Osteoblast (primary cell): Measurements from ENCODE around the gene ANGEL2. TPM values are rescaled to one million over a fixed set of nuclear protein-coding genes. Genes with fewer than 3 reads are reported as not detected.

Experiments
- DNase-seq: peaks from one replicate; pipeline ENCODE4 v3.0.0; 2011; ENCODE audit warnings: low spot score, mixed read lengths; ENCODE audit not compliant: insufficient read length; ENCODE audit errors: missing footprints
- H2AFZ ChIP-seq: 2 replicates; pipeline ENCODE4 v1.6.0; 2011; ENCODE audit warnings: mild to moderate bottlenecking, low read length
- H3K27ac ChIP-seq: 2 replicates; pipeline ENCODE4 v1.5.1; 2011; ENCODE audit warnings: mild to moderate bottlenecking, low read depth, low read length, moderate library complexity
- H3K27me3 ChIP-seq: 2 replicates; pipeline ENCODE4 v1.6.0; 2012; ENCODE audit warnings: mild to moderate bottlenecking, control low read depth, inconsistent platforms, low read length, moderate library complexity; ENCODE audit not compliant: insufficient read depth
- H3K36me3 ChIP-seq: 2 replicates; pipeline ENCODE4 v1.5.1; 2011; ENCODE audit warnings: mild to moderate bottlenecking, low read length, control low read depth, moderate library complexity; ENCODE audit not compliant: insufficient read depth
- H3K4me1 ChIP-seq: 2 replicates; pipeline ENCODE4 v1.5.1; 2011; ENCODE audit warnings: mild to moderate bottlenecking, low read length, control low read depth, moderate library complexity; ENCODE audit not compliant: insufficient read depth
- H3K4me2 ChIP-seq: 2 replicates; pipeline ENCODE4 v1.6.0; 2011; ENCODE audit warnings: mild to moderate bottlenecking, low read length; ENCODE audit not compliant: insufficient read depth
- H3K4me3 ChIP-seq: fragments of 200-600 bp; sonication (generic); 3 replicates; pipeline ENCODE4 v1.5.1; 2012; ENCODE audit warnings: mild to moderate bottlenecking, low read length, inconsistent platforms; ENCODE audit not compliant: insufficient read depth
- H3K79me2 ChIP-seq: 2 replicates; pipeline ENCODE4 v1.6.0; 2012; ENCODE audit warnings: mild to moderate bottlenecking, low read length, control low read depth, inconsistent platforms; ENCODE audit not compliant: insufficient read depth
- H3K9me3 ChIP-seq: 2 replicates; pipeline ENCODE4 v1.5.1; 2011; ENCODE audit warnings: low read depth, low read length, control low read depth
- H4K20me1 ChIP-seq: 2 replicates; pipeline ENCODE4 v1.6.0; 2012; ENCODE audit warnings: mild to moderate bottlenecking, low read length, control low read depth; ENCODE audit not compliant: insufficient read depth
- CTCF ChIP-seq: IDR thresholded peaks from 2 replicates; pipeline ENCODE4 v1.5.1; 2011; ENCODE audit warnings: mild to moderate bottlenecking, low read depth, low read length, moderate library complexity; ENCODE audit errors: extremely low read depth
- total RNA-seq: library from RNA; depleted of rRNA; stranded (reverse); fragments of >200 nt; gene quantifications from 2 replicates; pipeline ENCODE4 v1.2.3, GENCODE V29; 2012

The ANGEL2 gene
- total RNA-seq, 1 donor: 46.3 TPM

- no peak overlapping the region for H2AFZ ChIP-seq
- no peak for TF ChIP-seq CTCF
- H3K4me2 ChIP-seq: no peak overlapping the region
- peaks cover 6% of the 10 kb centered on the region for H3K4me1 ChIP-seq
- peaks cover 10% of the 10 kb centered on the region for H3K27me3 ChIP-seq
- no peaks in the 10 kb centered on the region for H3K9me3 ChIP-seq
- DNase-seq: no peak
- no peaks in the 10 kb centered on the region for H4K20me1 ChIP-seq
- H3K4me3 ChIP-seq: no peak overlapping the region
- H3K27ac ChIP-seq: no peak overlapping the region
- no peaks in the 10 kb centered on the region for H3K36me3 ChIP-seq
- H3K79me2 ChIP-seq: no peaks in the 10 kb centered on the region
These were observed 58.1 kb downstream of the ANGEL2 start for GRCh38 chr1:212957546-212957945.

- Histone ChIP-seq H3K9me3 (no peaks in the 10 kb centered on the region), H3K4me1 (peaks cover 6% of the 10 kb centered on the region), H4K20me1 (no peaks in the 10 kb centered on the region), H3K4me3 (no peak overlapping the region), H3K79me2 (no peaks in the 10 kb centered on the region), H3K36me3 (no peaks in the 10 kb centered on the region), H3K27ac (no peak overlapping the region), H2AFZ (no peak overlapping the region), H3K4me2 (no peak overlapping the region), H3K27me3 (peaks cover 22% of the 10 kb centered on the region)
- TF ChIP-seq CTCF: no peak
- no peak for DNase-seq
These were observed 59.6 kb downstream of the ANGEL2 start for GRCh38 chr1:212955961-212956620.

GRCh38 chr1:212955098-212955497 is 60.6 kb downstream of the ANGEL2 start:
- Histone ChIP-seq H3K36me3 (no peaks in the 10 kb centered on the region), H3K9me3 (no peaks in the 10 kb centered on the region), H3K79me2 (no peaks in the 10 kb centered on the region), H3K4me3 (no peak overlapping the region), H2AFZ (no peak overlapping the region), H3K4me2 (no peak overlapping the region), H3K27me3 (peaks cover 27% of the 10 kb centered on the region), H3K4me1 (peaks cover 6% of the 10 kb centered on the region), H4K20me1 (no peaks in the 10 kb centered on the region), H3K27ac (no peak overlapping the region)
- TF ChIP-seq CTCF: no peak
- no peak for DNase-seq

GRCh38 chr1:212954514-212954913 is 61.2 kb downstream of the ANGEL2 start:
- Histone ChIP-seq H3K4me2 (no peak overlapping the region), H3K27ac (no peak overlapping the region), H3K36me3 (no peaks in the 10 kb centered on the region), H3K79me2 (no peaks in the 10 kb centered on the region), H3K9me3 (no peaks in the 10 kb centered on the region), H3K4me3 (no peak overlapping the region), H2AFZ (no peak overlapping the region), H3K4me1 (peaks cover 8% of the 10 kb centered on the region), H3K27me3 (peaks cover 32% of the 10 kb centered on the region), H4K20me1 (no peaks in the 10 kb centered on the region)
- no peak for DNase-seq
- TF ChIP-seq CTCF: no peak
